CD4-positive, alpha-beta T cell treated with Interleukin-6 for 4 hours (primary cell): ENCODE results near the gene PACSIN2.
"Not testable (repeated sequence)": the region's sequence is repeated elsewhere in the genome, so short reads cannot be mapped to it uniquely, and the experiment has no call there.

ENCODE experiments used
- DNase-seq: peaks from one replicate; pipeline ENCODE4 v3.0.0-alpha.2; 2020; ENCODE audit warnings: mixed read lengths

PACSIN2 gene

GRCh38 chr22:42922374-42923191 lies 92.4 kb downstream of the PACSIN2 start:
- DNase-seq, result peak; percentile 13

DNA sequence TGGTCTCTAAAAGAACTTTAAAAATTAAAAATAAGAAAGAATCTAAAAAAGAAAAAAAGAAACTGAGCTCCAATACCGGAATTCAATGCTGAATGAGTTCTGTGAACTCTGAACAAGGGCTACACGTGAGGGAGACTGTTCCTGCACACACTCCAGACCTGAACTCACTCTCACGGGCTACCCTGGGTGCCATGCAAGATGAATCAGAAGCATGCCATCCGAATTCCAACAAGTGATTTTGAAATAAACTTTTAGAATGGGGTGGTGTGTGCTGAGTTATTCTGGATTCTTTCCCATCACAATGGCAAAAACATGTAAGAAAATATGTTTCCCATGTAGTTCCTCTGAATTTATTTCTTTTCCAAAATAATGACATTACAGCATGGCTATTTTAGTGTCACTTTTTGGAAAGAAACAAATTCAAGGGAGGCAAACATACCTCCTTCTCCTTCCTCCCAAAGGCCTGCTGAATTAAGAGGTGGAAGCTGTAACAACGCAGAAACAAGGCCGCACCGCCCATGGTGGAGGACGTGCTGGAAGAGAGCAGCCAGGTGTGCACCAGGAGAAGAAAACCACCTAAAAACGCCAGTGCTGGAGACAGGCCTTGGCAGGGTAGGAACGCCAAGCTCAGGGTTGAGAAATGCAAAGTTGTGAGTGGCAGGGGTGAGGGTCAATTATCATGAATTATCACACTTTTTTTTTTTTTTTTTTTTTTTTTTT lies 94.7 kb downstream of the PACSIN2 start:
- DNase-seq, result no peak

- DNase-seq, result no peak
Observed at GRCh38 chr22:42919199-42919598, 95.8 kb downstream of the PACSIN2 start.

DNA sequence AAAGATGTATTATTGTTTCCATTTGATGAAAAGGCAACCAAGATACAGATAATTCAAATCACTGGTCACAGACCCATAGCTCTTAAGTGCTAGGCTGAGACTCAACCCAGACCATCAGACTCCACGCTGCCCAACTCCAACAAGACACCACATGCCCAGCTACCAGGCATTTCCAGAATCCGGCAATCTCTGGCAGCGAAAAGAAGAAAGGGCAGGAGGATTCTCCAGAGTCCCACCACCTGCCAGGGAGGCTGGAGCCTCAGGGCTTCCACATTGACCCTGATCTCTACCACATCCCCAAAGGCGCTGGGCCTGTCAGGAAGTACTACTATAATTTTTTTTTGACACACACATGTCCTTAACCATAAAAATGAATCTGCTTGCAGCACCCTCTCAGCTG lies 96.4 kb downstream of the PACSIN2 start:
- no peak for DNase-seq

GRCh38 chr22:42917358-42917757 lies 97.6 kb downstream of the PACSIN2 start:
- DNase-seq, result not testable (repeated sequence)

DNA sequence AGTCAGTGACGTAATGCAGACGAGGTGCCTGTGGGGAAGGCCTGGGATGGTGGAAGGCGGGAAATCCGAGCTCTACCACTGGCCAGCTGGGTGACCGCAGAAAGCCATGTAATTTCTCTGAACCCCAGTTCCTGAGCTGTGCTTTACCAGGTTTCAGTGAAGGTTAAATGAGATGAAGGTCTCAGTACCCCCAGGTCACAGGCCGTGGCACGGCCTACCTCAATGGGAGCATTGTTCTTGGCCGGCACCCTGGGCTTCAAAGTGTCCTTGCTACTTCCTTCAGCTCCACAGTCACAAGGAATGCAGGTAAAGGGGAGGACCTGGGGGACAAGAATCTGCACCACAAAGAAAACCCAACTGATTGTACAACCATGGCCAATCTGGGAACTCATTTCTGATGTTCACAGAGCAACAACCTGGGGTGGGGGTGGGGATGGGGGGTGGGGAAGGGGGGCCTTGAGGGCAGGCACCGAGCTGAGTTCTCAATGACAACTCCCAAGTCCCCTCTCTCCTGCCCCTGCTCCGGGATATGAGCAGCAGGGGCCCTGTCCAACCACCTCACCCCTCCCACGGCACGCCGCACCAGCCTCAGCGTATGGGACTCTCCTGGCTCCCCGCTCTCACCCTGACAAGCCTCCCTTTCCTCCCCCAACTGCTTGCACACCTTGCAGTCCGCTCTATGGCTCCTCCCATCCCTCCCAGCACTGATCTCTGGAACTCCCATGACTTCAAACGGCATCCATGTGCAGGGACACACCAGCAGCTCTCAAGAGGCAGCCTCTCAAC lies 98.8 kb downstream of the PACSIN2 start:
- DNase-seq, result no peak

- no peak for DNase-seq
Observed at GRCh38 chr22:42914511-42915076, 100.4 kb downstream of the PACSIN2 start.

GRCh38 chr22:42913874-42914510 lies 101.0 kb downstream of the PACSIN2 start:
- DNase-seq, result no peak

- no peak for DNase-seq
Observed at GRCh38 chr22:42912059-42912458, 102.9 kb downstream of the PACSIN2 start.

DNA sequence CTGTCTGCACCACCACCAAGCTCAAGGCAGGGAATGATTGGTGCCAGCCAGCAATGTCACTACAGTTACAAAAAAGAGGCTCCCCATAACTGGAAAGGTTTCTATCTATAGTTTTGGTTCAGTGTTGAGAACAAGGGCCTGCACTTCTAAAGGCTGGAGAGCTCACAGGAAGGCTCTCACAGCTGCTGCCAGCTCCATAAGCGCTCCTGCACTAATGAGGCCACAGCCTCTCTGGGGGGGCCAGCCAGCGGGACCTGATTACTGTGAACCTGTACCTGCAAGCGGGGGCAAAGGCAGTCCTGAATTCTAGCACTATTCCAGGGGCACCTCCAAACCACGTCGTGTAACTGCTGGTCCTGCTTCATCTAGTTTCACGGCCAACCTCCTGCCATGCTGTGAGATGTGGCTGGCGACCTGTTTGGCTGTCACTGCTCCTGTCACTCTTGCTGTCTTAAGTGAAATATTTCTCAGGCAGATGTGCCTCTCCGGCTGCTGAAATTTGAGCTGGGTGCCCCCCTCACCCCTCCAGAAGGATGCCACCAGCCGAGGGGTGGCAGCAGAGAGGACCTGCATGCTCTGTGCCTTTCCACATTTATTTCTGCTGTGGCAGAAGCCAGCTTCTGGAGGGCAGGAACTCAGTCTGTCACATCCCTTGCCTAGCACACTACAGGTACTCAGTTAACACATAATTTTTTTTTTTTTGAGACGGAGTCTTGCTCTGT lies 104.6 kb downstream of the PACSIN2 start:
- no peak for DNase-seq

DNA sequence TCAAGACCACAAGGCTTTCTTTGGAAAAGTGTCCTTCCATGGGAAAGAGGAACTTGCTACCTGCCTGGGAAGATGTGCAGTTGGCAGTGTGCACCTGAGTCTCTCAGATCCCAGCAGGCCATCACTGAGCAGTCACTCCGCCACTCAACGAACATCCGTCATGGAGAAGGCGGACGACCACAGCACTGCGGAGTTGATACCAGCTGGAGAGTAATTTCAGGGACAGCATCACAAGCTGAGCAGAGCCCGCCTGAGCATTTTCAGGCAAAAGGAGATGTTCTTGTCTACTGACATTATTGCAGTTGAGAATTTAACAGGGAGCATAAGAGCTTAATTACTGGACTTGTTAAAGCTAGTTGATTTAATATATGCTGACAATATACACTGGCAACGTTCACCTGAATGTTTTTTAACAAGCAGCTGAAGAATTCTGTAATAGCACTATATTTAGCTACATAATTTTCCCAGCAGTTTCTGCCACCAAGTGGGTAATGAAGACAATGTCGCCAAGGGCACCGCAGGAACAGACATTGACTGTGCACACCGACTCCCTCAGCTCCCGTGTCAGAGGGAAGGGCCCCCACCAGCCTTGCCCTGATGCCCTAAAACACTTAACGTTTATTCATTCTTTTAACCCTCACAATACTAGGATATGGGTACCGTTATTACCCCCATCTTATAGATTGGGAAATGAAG lies 105.4 kb downstream of the PACSIN2 start:
- no peak for DNase-seq

GRCh38 chr22:42908374-42908746 lies 106.6 kb downstream of the PACSIN2 start:
- no peak for DNase-seq

DNA sequence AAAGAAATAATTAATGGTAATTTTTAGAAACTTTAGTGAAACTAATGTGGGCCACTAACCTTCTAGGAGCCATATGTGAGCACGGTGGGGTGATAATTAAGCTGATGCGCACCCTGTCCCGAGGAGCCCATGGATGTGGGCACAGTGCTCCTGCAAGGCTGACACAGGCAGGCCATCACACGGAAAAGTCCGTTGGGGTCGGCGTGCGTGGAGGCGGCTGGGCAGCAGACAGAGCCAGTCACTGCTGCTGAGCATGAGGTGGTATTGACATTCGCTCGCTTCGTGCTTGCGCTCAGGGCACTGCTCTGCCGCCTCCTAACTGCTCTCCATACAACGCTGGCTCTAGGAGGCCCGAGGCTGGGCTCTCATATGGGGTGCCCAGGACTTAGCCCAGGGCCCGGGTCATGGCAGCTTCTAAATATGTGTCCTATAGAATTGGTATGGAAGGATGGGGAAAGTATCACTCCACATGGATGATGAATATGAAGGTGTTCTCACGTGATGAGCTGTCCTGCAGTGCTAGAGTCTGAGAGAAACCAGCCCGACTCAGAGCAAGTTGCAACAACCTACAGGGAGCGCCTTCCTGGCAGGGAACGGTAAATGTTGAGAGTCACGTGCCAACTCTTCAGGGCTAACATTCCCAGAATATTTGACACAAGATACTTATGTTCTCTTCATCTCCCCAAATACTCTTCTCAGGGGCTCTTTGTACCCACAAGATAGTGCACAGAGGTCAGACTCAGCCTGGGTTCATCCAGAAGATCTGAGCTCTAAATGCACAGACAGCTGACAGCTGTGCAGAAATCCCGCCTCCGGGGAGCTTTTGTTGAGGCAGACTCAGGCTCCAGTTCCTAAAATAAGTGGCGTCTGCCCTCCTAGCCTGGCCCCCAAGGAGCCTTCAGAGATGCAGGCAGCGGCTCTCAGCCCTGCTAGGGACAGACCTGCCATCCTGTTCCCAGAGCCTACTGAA lies 107.3 kb downstream of the PACSIN2 start:
- no peak for DNase-seq

DNA sequence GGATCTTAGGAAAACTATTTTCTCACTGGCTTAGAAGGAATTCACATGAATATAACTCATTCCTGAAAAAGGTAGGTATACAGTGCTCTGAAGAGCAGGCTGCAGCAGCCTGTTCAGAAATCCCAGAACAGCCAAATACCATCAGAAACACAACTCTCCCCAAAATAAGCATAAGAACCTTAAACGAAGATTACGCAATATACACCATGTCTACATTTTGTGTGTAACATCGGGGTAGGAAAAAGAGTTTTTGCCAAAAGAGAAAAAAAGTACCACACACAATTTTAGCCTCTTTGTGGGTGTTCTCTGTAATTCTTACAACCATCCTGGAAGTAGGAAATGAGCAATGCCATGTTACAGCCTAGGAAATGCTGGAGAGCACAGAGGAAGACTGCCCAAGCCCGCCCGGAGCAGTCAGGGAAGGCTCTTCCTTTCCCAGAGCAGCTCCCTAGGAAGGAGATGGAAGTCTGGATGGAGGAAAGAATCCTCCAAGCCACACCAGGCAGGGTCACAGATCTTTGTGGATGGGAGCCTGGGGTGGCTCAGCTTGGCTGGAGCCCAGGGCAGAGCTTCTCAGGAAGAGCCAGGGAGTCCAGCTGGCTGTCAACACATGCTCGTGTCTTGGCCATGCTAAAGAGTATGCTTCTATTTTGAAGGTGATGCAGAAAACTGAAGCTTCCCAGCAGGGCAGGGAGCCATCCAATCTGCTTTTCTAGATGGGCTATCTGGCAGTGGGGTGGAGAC lies 108.2 kb downstream of the PACSIN2 start:
- no peak for DNase-seq

GRCh38 chr22:42905702-42906183 lies 109.2 kb downstream of the PACSIN2 start:
- DNase-seq, result no peak

GRCh38 chr22:42905217-42905616 lies 109.7 kb downstream of the PACSIN2 start:
- no peak for DNase-seq

DNA sequence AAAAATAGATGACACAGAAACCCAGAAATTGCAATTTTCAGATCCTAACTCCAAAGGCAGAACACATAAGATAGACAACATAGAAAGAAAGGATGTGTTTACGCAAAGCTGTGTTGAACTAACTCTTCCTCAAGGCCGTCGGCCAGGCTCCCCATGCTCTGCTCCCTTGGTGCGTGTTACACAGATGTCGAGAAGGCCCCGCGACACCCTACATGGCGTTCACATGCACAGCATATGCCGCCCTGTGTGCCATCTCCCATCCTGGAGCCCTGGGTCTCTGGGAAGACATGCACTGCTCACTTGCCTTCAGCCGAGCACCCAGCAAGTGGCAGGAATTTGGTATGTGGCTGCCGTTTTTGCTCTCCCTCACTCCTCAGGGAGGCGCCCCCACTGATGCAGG lies 110.9 kb downstream of the PACSIN2 start:
- DNase-seq, result no peak

- no peak for DNase-seq
Observed at GRCh38 chr22:42902875-42903510, 112.0 kb downstream of the PACSIN2 start.
